NAMALWA (cell line): ENCODE measurements around the gene CCDC177.

ENCODE experiments used
- DNase-seq: peaks from one replicate; pipeline ENCODE4 v3.0.0-alpha.2; 2015; ENCODE audit warnings: low spot score

Gene CCDC177

DNA sequence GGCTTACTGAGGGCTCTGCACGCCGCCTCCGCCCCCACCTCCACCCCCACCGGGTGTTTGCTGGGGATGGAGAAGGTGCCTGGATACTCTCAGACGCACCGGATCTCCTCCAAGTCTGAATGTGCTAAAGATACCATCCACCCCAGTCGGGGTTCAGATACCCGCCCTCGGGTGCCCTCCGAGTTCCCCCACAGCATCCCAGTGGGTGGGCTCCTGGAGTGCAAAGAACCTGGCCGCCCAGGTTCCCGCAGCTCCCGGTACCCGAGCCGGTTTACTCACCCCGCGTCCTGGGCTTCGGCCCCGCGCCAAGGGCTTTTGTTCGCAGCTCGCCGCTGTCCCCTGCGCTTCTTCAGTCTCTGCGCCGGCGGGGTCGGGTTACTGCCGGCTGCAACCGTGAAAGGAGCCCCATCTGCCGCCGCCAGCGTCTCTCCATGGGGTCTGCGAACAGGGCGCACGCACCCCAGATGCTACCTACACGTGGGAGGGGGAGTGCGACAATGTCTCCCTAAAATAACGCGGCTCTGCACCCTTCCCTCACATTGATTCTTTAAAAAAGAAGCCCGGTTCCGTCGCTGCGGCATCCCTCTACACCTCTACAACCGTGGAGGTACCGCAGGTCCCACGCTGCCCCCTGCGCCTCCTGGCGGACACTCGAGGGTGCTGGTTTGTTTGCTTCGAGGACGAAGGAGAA is at the start of gene CCDC177:
Gene CCDC177 (minus strand): TSS at position 609 of the 691 bp plus-strand sequence. CDS start 1,249 bp downstream, outside the sequence.
- DNase-seq = peak; percentile 59

DNA sequence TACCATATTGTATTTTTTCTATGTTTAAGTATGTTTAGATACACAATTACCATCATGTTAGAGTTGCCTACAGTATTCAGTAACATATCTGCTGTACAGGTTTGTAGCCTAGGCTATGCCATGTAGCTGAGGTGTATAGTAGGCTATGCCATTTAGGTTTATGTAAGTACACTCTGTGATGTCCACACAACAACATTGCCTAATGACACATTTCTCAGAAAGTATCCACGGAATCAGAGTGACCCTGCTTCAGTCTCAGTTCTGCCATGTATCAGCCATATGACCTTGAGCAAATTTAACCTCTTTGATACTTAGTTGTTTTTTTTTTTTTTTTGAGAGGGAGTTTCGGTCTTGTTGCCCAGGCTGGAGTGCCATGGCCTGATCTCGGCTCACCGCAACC is 49.5 kb upstream of the CCDC177 start:
- no peak for DNase-seq

DNA sequence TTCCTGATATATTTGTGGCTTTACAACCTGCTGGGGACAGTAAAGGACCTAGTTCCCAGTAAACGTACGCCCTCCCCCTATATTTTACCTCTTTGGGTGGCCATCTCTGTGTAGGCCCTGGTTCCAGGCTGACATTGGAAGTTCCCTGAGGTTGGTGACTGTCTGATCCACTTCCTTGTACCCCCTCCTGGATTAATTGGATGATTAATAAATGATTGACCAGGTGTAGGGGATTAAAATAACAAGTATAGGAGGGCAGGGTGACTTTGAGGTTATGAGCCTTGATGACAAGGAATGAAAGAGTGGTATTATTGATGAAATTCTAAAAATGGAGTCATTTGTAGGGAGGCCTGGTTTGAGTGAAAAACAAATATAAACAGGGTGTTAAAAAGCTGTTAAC is 46.3 kb upstream of the CCDC177 start:
- no peak for DNase-seq

DNA sequence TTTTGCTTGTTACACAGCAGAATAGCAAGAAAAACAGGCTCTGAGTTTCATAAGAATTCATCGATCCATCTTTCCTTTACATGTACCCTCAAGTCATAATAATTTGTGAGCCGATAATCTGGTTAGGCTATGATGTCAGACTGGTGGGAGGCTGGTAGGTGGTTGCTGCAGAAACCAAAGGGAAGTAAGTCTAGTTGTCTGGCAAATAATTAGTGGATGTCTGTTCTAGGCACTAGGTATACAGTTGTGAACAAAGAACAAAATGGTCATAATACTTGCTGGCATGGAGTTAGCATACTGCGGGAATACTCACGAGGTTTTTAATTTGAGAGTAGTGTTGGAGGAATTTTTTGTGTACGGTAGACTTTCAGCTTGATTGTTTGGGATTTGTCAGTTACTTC is 45.5 kb upstream of the CCDC177 start:
- no peak for DNase-seq

DNA sequence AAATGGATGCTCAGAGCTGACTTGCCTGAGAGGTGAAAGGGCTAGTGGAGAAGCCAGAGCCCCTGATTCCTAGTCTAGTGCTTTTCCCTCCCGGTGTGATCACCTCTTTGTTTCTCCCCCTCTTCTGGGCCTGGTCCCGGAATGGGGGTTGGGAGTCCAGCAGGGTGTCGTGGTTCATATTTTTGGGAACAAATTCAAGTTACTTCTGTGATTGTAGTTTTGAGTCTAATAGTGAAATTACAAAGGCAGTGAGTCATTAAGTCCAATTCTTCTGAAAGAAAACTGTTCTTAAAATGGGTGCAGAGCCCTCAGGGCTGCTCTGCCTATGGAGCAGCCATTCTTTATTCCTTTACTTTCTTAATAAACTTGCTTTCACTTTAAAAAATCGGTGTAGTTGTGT is 44.3 kb upstream of the CCDC177 start:
- no peak for DNase-seq

DNA sequence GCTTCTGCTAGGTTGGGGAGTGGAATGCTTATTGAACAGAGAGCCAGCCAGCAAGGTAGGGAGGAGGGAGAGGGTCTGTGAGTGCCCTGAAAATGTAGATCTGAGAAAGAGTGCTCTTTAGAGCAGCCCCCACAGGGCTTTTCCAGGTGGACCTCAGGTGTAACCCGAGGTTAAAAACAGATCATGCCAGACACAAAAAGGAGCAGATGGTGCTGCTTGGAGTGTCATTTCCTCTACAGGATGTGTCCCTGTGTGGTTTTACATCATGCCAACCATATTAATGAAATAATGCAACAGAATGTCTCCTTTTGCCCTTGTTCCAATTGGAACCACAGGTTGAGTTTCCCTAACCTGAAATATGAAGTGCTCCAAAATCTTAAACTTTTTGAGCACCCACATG is 43.1 kb upstream of the CCDC177 start:
- no peak for DNase-seq

DNA sequence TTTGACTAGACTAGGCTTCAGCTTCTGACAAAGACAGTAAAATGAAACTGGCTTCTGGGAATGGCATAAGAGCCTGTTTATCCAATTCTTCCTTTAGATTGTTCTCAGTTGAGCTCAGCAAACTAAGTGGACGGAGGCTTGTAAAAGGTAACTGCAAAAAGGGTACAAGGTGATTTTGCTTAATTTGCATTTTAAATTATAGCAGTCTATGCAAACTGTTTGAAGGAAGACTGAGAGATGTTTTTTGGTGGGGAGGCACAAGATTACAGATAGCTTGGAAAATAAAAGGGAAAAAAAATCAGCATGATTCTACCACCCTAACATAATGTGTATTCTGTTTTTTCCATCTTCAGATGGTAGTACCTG is 41.7 kb upstream of the CCDC177 start:
- DNase-seq = no peak

DNA sequence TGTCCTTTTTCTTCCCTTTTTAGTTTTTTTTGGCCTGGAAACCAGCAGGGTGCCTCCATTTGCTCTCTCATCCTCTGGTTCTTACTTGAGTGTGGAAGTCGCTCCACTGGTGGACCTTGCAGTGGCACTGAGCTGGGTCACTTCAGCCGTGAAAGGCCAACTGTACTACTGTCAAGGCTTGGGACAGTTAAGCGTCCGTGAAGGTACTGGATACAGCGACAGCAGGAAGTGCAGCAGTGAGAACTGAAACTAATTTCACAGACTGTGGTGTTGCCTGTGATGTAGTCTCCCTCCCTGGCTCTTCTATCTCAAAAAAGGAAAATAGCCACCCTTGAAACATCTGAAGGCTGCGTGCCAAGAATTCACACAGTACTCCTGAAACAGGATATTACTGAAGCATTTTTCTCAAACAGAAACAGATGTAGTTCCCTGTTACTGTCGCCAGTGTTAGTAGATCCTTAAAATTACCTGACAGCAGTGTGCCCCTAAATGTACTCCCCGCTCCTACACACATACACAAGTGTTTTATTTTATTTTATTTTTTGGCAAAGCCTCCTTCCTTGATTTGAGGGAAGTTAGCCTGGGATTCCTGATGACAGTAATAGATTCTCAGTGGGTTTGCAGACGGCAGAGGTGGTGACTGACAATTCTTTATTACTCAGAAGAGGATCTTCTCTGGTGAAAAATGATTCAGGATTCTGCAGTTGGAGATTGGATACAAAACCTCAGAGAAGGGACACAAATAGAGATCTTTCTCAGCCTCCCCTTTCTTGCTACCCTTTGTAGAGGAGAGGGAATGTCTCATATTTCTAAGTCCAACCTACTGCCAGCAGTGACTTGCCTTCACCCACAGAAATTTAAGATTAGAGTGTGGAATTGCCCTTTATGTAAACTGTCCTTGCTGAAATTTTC is 41.1 kb upstream of the CCDC177 start:
- peak; percentile 76 for DNase-seq

DNA sequence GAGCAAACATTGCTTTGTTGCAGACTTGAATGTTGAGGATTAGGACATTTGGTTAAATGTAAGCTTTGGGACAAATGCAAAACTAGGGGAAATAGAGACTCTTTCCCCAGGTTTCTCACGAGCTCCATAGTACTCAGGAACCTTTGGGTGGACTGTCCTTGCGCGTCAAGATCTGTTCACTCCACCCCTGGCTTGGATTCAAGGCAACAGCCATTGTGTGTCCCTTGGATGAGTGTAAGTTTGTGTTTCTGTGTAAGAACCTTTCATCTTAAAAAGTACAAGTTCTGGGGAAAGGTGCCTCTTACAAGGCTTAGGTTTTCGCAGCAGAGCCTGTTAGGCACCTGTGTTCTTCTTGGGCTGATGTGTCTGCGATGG is 40.4 kb upstream of the CCDC177 start:
- DNase-seq = no peak

DNA sequence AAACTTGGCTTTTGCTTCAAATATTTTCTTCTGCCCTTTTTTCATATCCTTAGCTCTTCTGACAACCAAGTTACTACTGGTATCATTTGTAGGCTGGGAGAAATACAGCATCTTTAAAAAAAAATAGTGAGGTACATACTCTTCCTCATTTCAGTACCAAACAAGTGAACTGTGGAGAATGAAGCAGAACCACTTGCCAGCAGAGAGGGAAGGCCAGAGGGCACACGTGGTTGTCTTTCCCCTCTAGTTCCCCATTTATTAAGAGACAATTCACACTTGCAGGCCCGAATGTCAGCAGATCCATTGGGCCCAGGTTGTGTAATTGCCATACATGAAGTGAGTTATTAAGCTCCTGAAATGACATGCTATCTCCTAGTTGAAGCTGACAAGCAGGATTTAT is 39.9 kb upstream of the CCDC177 start:
- peak; percentile 84 for DNase-seq

DNA sequence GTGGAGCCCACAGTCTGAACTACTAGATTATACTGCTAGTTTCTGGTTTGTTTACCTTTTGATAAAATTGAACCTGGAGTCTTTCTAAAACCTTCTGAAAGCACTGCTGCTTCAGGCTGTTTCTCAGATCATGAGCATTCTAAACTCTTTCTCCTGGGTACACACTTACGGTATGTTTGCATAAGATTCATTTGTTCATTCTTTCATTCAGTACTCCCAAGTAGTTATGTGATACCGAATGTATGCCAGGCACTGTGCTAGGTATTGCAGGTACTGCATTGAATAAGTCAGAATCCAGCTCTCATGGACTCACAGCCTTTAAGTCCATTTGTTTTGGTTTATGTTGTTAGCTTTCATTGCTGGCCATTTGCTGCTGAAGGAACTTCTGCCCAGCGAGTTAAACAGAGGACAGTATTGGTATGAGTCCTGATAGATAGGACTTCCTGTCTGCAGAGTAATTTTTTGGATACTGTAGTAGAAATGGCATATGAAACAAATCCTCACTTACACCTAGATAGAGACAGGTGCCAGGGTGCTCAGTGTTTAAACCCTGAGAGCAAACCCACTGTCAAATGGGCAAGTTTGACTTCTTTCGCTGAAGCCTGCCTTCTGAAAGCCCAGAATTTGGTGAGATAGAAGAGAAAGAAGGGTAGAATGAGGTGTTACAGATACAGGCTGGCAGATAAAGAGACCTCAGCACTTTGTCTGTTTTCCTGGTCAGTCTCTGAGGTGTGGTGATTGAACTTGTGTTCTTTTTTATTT is 38.8 kb upstream of the CCDC177 start:
- peak; percentile 37 for DNase-seq

DNA sequence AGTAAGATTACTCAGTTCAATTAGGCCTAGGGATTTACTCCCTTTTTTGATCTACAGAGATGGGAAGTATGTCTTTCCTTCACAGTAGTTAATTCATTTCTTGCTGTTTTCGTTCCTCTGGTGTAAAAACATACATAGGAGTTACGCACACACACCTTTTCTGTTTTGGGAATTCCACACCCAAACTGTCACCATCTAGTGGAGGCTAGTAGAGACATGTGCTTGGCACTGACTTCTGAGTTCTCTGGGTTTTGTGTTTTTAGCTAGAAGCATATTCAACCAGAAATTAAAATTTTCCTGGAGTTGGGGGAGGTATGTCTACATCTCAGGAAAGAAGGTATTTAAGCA is 38.1 kb upstream of the CCDC177 start:
- DNase-seq = peak; percentile 33

DNA sequence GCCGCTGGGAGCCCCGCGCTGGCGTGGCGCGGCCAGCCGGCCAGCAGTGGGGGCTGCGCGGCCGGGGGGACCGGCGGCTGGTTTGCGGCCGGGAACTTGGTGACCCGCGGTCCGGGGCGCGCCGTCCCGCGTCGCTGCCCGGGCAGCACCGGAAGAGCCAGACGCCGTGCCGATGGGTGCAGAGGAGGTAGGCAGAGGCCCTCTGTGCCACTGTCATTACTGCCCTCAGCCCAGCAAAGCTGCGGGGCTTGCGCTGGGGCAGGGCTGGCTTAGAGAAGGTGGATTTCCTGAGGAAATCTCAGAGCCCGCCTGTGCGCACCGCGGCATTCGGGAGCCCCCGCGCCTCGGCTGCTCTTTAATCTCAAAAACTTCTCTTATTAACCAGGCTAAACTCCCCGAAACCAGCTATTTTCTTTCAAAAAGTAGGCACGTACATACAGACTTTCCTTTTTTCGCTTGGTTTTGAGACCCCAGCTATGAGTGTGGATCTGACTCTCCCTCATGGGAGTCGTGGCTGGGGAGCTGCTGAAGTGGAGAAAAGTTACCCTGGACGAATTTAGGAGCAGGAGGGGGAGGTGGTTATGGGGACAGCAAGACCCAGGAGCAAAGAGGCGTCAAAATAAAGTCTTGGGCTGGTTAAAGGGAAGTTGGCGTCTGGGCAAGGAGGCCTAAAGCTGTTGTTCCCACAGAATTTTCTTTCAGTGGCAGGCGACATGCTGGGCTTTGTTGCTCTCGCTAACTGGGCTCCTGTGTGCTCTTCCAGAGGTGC is 37.5 kb upstream of the CCDC177 start:
- peak; percentile 50 for DNase-seq

DNA sequence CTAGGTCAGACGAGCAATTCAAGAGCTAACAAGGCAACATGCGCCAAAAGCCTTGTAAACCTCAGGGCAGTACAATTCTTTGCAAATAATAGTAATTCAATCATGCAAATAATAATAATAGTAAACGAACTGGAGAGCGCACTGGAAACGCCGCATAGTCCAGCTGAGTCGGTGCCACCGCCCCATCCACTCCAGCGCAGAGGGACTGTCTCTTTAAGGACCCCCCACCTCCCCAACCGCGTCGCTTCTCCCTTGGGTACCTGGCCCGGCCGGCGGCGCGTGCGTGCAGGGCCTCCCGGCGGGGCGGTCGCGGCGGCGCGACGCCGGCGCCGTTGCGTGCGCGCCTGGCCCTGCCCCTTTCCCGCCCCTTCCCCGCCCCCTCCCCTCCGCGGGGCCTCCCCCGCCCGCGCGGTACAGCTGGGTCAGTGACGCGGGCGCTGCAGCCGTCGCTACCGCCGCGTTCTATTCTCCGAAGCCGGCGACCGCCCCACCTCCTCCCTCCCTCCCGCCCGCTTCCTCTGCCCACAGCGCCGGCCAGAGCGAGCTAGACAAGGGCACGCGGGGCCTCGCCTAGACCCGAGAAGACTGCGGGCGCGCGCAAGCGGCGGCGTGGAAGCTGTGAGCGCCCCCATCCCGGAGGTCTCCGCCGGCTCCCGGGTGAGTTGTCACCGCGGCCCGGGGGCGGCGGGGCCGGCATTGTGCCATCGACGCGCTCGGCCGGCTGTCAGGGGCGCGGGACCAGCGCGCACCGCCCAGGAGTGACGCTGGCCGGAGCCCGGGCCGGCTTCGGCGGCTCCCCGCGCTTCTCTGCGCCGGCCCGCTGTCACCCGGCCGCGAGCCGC is 36.7 kb upstream of the CCDC177 start, which contains the start of gene SUSD6:
Gene SUSD6 (plus strand): TSS at position 425 of the 842 bp plus-strand sequence. CDS start 46,997 bp downstream, outside the sequence.
- peak; percentile 81 for DNase-seq

DNA sequence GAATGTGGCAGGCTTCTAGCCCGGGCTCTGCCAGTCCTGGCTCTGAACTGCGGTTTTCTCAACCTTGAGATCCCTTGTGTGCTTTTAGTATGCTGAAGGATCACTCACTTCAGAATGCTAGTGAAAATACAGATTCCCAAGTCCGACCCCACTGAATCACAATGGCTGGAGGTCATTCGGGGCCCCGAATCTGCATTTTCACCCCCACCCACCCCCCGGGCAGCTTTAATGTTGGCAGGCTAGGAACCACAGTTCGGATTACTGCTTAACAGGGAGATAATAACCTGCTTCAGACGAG is 36.2 kb upstream of the CCDC177 start:
- DNase-seq = no peak

DNA sequence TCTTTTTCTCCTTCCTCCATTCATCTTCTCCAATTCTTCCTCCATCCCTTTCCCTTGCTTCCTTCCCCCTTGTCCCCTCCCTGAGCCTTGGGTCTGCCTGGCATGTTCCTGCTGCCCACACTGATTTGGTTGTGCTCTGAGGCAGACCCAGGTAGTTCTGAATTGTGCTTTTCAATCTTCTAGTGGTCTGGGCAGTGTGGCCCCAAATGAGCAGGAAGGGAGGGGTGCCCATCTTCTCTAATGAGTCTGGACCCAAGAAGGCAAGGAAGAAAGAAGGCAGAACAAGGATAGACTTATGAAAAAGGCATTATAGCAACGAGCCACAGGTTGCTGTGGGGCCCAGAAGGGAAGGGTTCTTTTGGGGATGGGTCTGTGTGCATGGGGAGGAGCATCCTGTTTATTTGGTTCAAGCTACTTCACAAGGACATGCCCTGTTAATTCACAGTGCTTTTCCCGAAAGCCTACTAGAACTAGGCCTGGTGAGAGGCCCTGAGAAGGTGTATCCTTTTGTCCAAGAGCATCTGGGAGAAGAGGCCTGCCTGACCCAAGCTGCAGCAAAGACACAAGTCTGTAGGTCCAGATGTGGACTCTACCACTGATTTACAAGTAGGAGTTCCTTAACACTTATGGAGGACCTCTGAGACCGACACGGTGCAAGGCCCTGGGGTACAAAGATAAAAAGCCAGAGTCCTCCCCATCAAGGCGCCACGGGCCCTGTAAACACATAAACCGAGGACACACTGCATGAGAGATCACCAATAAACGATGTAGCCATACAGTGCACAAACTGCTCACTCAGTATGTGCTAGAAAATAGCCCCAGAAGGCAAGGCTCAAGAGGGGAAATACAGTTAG is 35.6 kb upstream of the CCDC177 start:
- DNase-seq = no peak

DNA sequence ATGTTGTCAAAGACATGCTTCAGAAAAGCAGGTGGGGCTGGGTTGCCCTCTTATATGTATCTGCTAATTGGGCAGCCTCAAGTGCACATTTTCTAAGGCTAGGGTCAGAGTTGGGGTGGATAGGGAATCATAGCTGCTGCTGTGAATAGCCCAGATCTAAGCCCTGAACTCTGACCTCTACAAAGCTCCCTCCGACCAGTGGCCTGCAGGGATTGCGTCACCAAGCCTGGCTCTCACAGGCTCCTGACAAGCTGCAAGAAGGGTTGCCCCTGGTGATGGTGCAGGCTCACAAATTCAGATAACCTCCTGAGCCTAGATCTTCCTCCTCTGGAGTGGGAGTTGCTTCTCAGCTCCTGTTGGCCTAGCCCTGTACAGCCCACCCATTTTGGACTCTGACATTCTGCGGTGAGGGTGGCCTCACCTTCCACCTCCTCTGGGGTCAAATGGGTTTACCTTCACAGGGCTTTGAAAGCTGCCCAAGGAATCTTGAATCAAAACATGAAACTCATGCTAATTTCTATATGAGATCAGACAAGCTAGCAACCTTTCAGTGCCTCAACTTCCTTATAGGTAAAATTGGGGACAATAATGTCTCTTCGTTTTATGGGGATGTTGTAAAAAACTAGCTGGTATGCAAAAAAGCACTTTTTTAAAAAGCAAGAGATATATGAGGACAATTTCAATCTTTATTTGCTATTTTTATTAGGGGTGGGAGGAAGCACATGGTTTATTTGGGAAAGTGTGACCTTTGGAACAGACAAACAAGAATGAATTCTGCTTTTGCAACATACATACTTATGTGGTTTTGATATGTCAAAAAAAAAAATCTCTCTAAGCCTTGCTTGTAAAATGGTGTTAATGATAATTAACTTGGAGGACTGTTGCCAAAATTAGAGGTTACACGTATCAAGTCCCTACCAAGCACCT is 31.9 kb upstream of the CCDC177 start:
- no peak for DNase-seq

DNA sequence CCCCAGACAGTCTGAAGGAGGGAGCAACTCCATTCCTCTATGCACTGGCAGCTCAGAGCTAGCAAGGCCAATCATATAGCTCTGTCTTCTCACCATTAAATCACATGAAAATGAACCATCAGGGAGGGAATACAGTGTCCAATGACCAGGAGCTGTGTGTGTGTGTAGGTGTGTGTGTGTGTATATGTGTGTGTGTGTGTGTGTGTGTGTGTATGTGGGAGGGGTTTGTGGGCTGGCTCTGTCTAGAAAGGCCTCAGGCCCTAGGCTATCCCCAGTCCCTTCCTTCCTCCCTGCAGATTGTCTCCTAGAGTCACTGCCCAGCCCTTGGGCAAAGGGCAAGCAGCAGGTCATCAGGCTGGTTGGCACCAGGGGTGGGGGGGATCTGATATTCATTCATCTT is 31.1 kb upstream of the CCDC177 start:
- no peak for DNase-seq

DNA sequence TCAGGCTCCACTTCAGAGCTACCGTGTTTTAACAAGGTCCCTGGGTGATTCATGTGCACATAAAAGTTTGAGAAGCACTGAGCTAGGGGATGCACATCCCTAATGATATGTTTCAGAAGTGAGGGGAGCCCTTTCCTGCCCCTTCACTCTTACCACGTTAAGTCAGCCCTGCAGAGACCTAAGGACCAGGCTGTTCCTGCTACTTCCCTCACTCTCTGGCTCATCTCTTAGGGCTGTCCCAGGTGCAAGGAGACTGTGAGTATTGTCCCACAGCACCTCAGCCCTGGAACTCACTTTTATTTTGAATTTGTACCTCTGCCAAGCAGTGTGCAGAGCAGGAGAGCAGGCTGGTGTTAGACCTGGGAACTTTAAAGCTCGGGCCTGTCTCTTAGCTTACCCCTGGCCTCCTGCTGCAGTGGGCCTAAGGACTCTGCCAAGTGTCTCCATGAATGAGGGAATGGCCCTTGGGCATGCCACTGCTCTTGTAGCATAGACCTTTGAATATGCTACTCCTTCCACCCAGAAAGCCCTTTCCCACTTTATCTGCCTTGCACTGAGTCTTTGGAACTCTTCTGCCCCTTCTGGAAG is 25.7 kb upstream of the CCDC177 start:
- no peak for DNase-seq
